Kidney (tissue), 14 donors: ENCODE results near the gene FBXO27. TPM values are rescaled to one million over a fixed set of nuclear protein-coding genes. Genes with fewer than 3 reads are reported as not detected.

Experiments used
- DNase-seq, 5 donors: peaks; one replicate each; pipeline ENCODE4 v3.0.0-alpha.2; 2013 to 2020
- FAIRE-seq: peaks from 2 replicates; lab custom pipeline; 2012; peaks lifted over from hg19 to GRCh38; lab: Jason Lieb, UNC
- H3K27ac ChIP-seq, 2 donors: one replicate each; pipeline ENCODE4 v1.7.0; 2013; ENCODE audit warnings: low read depth in 2 of 2, low read length in 2 of 2, inconsistent platforms in 1 of 2
- H3K27me3 ChIP-seq: one replicate; pipeline ENCODE4 v1.7.1; 2013; ENCODE audit warnings: low read length, inconsistent platforms; ENCODE audit not compliant: control insufficient read depth, insufficient read depth
- H3K36me3 ChIP-seq, 3 donors: one replicate each; pipeline versions ENCODE4 v1.7.0 to v1.7.1; 2013; ENCODE audit warnings: low read length in 3 of 3, control low read depth in 1 of 3, inconsistent platforms in 1 of 3; ENCODE audit not compliant: insufficient read depth in 3 of 3, control insufficient read depth in 2 of 3
- H3K4me1 ChIP-seq, 3 donors: one replicate each; pipeline versions ENCODE4 v1.7.0 to v1.7.1; 2013; ENCODE audit warnings: low read length in 3 of 3, inconsistent platforms in 1 of 3, low read depth in 1 of 3; ENCODE audit not compliant: control insufficient read depth in 2 of 3, insufficient read depth in 2 of 3
- H3K4me3 ChIP-seq, 3 donors: one replicate each; pipeline versions ENCODE4 v1.7.0 to v1.8.1; 2013; ENCODE audit warnings: low read length in 3 of 3, control low read depth in 1 of 3, inconsistent platforms in 1 of 3
- H3K9ac ChIP-seq, 3 donors: one replicate each; pipeline versions ENCODE4 v1.7.0 to v1.7.1; 2013; ENCODE audit warnings: low read length in 3 of 3, control low read depth in 1 of 3, inconsistent platforms in 1 of 3
- H3K9me3 ChIP-seq, 3 donors: one replicate each; pipeline versions ENCODE4 v1.7.0 to v1.7.1; 2013; ENCODE audit warnings: low read length in 3 of 3, control low read depth in 1 of 3, inconsistent platforms in 1 of 3; ENCODE audit not compliant: control insufficient read depth in 2 of 3, insufficient read depth in 1 of 3
- CTCF ChIP-seq: IDR thresholded peaks from 3 replicates; pipeline ENCODE4 v1.5.1; 2012; ENCODE audit warnings: mild to moderate bottlenecking, moderate library complexity, borderline replicate concordance; ENCODE audit not compliant: insufficient read depth; ENCODE audit errors: extremely low read depth
- intact Hi-C: fragments of 100-400 bp; cut with DNase I; formaldehyde crosslinking; loops from one replicate; pipeline ENCODE4 v1.11.1; 2022
- polyA plus RNA-seq: library from polyadenylated mRNA; stranded (reverse); fragments of 350-450 nt; fragmentation: Illumina TruSeq; extraction: RNeasy Lipid Tissue Mini Kit (QIAGEN cat#74804); gene quantifications from one replicate; pipeline ENCODE4 v1.2.3, GENCODE V29; 2014; ENCODE audit warnings: low read depth, low replicate concordance; ENCODE audit not compliant: insufficient read depth
- total RNA-seq: library from RNA; stranded (reverse); fragmentation: NEBNext Ultra II Directional; extraction: Animal tissue kit (Norgen Biotek cat#: 25700); gene quantifications from one replicate; pipeline ENCODE4 v1.2.1, GENCODE V29; 2021
- donor health status: control.
- donor health status: control.
- donor health status: control.
- donor health status: control.
- donor health status: control.
- donor health status: DM: yes; HTN: yes; CAD: no.
- donor health status: Normal renal cell carcinoma (clear cell type).

Gene FBXO27
- total and polyA plus RNA-seq, 2 donors from 2014 or later, result 7.8 to 8.3 TPM

GRCh38 chr19:39067104-39067503 is 34.8 kb upstream of the FBXO27 start:
- no peaks in the 10 kb centered on the region for H3K9me3 ChIP-seq
- no peaks in the 10 kb centered on the region for H3K4me1 ChIP-seq
- FAIRE-seq (no peak), DNase-seq (no peak)
- no peak overlapping the region for H3K9ac ChIP-seq
- intact Hi-C loops, result no loop called here
- H3K27me3 ChIP-seq, result no peaks in the 10 kb centered on the region
- no peaks in the 10 kb centered on the region for H3K36me3 ChIP-seq
- no peak overlapping the region for H3K4me3 ChIP-seq
- TF ChIP-seq CTCF, result no peak
- no peak overlapping the region for H3K27ac ChIP-seq

GRCh38 chr19:39065928-39066327 is 33.6 kb upstream of the FBXO27 start:
- no peaks in the 10 kb centered on the region for H3K9me3 ChIP-seq
- H3K27ac ChIP-seq, result no peak overlapping the region
- TF ChIP-seq CTCF, result no peak
- no peak for DNase-seq
- no peaks in the 10 kb centered on the region for H3K36me3 ChIP-seq
- no peak overlapping the region for H3K4me3 ChIP-seq
- intact Hi-C loops, result no loop called here
- H3K27me3 ChIP-seq, result no peaks in the 10 kb centered on the region
- no peak overlapping the region for H3K9ac ChIP-seq
- H3K4me1 ChIP-seq, result no peaks in the 10 kb centered on the region
- FAIRE-seq, result no peak

- no peaks in the 10 kb centered on the region for H3K27me3 ChIP-seq
- intact Hi-C loops, result no loop called here
- no peak overlapping the region for H3K27ac ChIP-seq
- no peak for DNase-seq
- H3K9me3 ChIP-seq, result no peaks in the 10 kb centered on the region
- FAIRE-seq, result no peak
- H3K4me3 ChIP-seq, result no peak overlapping the region
- H3K9ac ChIP-seq, result no peak overlapping the region
- no peak for TF ChIP-seq CTCF
- no peaks in the 10 kb centered on the region for H3K36me3 ChIP-seq
- H3K4me1 ChIP-seq, result no peaks in the 10 kb centered on the region
Measured at GRCh38 chr19:39064405-39064804, 32.1 kb upstream of the FBXO27 start.

- TF ChIP-seq CTCF, result no peak
- H3K9ac ChIP-seq, result no peak overlapping the region
Measured at GRCh38 chr19:39060171-39060570, 27.8 kb upstream of the FBXO27 start.

More at GRCh38 chr19:39060171-39060570, 27.8 kb upstream of the FBXO27 start:
- no peak for DNase-seq
- Histone ChIP-seq H3K27ac (no peak overlapping the region), H3K9me3 (no peaks in the 10 kb centered on the region), H3K36me3 (no peaks in the 10 kb centered on the region), H3K4me3 (no peak overlapping the region), H3K27me3 (no peaks in the 10 kb centered on the region), H3K4me1 (no peaks in the 10 kb centered on the region)
- no peak for FAIRE-seq
- intact Hi-C loops, result no loop called here
